Measurements from ENCODE around the gene TRAPPC11.

DNA sequence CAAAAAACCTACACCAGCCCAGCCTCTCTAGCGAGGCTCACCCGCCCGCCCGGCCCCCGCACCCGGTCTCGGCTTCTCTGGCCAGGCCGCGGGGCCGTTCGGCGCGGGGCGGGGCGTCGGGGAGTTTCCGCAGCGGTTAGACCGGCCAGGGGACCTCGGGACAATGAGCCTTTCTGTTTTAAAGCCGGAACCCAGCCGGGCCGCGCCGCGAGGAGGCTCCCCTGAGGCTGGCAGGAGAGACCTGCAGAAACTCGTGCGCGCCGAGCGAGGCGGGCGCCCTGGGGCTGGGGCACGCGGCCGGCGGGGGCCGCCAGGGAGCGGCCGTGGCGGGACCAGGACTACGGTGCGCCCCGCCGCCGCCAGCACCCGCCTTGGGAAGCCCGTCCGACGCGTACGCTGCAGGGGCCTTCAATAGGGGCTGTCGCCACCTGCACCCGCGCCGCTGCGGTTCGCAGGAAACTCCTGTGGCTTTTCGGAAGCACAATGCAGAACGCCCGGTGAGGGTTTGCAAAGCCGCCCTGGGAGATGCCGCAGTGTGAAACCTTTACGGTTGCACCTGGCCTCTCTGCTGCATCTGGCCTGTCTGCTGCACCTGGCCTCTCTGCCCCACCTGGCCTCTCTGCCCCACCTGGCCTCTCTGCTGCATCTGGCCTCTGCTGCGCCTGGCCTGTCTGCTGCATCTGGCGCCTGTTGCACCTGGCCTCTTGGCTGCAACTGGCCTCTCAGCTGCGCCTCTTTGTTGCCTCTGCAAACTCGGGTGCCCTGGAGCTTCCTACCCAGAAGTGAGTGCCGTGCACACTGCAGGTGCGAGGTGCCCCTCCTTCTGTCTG is 63.9 kb downstream of the TRAPPC11 start:
- TF ChIP-seq MED1 (CRISPR knock-in tag; IDR thresholded peaks at IDR 0.05; ENCODE audit: borderline replicate concordance) (no peak), POLR2AphosphoS2 (IDR thresholded peaks at IDR 0.05; ENCODE audit: low read length) (no peak), ZNF584 (CRISPR knock-in tag; IDR thresholded peaks at IDR 0.05; ENCODE audit: low read depth) (no peak), ZNF79 (CRISPR knock-in tag; IDR thresholded peaks at IDR 0.05; ENCODE audit: low read depth) (no peak)
- TF ChIP-seq, protein P1, sequence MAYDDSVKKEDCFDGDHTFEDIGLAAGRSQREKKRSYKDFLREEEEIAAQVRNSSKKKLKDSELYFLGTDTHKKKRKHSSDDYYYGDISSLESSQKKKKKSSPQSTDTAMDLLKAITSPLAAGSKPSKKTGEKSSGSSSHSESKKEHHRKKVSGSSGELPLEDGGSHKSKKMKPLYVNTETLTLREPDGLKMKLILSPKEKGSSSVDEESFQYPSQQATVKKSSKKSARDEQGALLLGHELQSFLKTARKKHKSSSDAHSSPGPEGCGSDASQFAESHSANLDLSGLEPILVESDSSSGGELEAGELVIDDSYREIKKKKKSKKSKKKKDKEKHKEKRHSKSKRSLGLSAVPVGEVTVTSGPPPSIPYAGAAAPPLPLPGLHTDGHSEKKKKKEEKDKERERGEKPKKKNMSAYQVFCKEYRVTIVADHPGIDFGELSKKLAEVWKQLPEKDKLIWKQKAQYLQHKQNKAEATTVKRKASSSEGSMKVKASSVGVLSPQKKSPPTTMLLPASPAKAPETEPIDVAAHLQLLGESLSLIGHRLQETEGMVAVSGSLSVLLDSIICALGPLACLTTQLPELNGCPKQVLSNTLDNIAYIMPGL (CRISPR knock-in tag; IDR thresholded peaks at IDR 0.05), result no peak
- TF ChIP-seq, protein P2, sequence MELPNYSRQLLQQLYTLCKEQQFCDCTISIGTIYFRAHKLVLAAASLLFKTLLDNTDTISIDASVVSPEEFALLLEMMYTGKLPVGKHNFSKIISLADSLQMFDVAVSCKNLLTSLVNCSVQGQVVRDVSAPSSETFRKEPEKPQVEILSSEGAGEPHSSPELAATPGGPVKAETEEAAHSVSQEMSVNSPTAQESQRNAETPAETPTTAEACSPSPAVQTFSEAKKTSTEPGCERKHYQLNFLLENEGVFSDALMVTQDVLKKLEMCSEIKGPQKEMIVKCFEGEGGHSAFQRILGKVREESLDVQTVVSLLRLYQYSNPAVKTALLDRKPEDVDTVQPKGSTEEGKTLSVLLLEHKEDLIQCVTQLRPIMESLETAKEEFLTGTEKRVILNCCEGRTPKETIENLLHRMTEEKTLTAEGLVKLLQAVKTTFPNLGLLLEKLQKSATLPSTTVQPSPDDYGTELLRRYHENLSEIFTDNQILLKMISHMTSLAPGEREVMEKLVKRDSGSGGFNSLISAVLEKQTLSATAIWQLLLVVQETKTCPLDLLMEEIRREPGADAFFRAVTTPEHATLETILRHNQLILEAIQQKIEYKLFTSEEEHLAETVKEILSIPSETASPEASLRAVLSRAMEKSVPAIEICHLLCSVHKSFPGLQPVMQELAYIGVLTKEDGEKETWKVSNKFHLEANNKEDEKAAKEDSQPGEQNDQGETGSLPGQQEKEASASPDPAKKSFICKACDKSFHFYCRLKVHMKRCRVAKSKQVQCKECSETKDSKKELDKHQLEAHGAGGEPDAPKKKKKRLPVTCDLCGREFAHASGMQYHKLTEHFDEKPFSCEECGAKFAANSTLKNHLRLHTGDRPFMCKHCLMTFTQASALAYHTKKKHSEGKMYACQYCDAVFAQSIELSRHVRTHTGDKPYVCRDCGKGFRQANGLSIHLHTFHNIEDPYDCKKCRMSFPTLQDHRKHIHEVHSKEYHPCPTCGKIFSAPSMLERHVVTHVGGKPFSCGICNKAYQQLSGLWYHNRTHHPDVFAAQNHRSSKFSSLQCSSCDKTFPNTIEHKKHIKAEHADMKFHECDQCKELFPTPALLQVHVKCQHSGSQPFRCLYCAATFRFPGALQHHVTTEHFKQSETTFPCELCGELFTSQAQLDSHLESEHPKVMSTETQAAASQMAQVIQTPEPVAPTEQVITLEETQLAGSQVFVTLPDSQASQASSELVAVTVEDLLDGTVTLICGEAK (IDR thresholded peaks at IDR 0.05), result no peak
- TF ChIP-seq, protein P2 (CRISPR knock-in tag; IDR thresholded peaks at IDR 0.05), result no peak
